ENCODE measurements around the gene MRLN. TPM values are rescaled to one million over a fixed set of nuclear protein-coding genes. Genes with fewer than 3 reads are reported as not detected.

The MRLN gene
- total RNA-seq, 1 experiment from 2014 or later, result not detected

DNA sequence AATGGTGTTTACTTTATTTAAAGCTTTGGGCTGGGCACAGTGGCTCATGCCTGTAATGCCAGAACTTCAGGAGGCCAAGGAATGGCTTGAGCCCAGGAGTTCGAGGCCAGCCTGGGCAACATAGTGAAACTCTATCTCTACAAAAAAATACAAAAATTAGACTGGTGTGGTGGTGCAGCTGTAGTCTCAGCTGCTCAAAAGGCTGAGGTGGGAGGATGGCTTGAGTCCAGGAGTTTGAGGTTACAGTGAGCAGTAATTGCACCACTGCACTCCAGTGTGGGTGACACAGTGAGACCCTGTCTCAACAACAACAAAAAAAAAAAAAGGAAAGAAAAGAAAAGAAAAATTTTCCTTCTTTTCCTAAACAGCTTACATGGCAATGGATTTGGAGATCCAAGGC lies 65.6 kb downstream of the MRLN start:
- no TSS peak for BruUV-seq (replicated peaks)
- POLR2A ChIA-PET (ENCODE audit: low non-redundant PET), result no interaction called here
- CTCF ChIA-PET, result no interaction called here

More for the DNA sequence above, 65.6 kb downstream of the MRLN start:
- Histone ChIP-seq H3K4me3 (ENCODE audit: low read depth, low read length, poor library complexity, severe bottlenecking) (no peak overlapping the region), H3K36me3 (ENCODE audit: insufficient read depth, low read length, poor library complexity, severe bottlenecking) (no peaks in the 10 kb centered on the region), H3K9me3 (ENCODE audit: low read depth, low read length, poor library complexity, severe bottlenecking) (no peaks in the 10 kb centered on the region), H3K27ac (ENCODE audit: low read depth, low read length, poor library complexity, severe bottlenecking) (no peak overlapping the region), H3K27me3 (replicated peaks; ENCODE audit: insufficient read depth, low read depth, low read length, poor library complexity) (no peaks in the 10 kb centered on the region), H3K4me1 (ENCODE audit: insufficient read depth, low read length, poor library complexity, severe bottlenecking) (no peaks in the 10 kb centered on the region)
- no peak for DNase-seq (ENCODE audit: low spot score)
- no peak for TF ChIP-seq EZH2 (IDR thresholded peaks at IDR 0.05; ENCODE audit: borderline replicate concordance, low read depth, low read length, poor library complexity, severe bottlenecking)
- TF ChIP-seq, protein P1, sequence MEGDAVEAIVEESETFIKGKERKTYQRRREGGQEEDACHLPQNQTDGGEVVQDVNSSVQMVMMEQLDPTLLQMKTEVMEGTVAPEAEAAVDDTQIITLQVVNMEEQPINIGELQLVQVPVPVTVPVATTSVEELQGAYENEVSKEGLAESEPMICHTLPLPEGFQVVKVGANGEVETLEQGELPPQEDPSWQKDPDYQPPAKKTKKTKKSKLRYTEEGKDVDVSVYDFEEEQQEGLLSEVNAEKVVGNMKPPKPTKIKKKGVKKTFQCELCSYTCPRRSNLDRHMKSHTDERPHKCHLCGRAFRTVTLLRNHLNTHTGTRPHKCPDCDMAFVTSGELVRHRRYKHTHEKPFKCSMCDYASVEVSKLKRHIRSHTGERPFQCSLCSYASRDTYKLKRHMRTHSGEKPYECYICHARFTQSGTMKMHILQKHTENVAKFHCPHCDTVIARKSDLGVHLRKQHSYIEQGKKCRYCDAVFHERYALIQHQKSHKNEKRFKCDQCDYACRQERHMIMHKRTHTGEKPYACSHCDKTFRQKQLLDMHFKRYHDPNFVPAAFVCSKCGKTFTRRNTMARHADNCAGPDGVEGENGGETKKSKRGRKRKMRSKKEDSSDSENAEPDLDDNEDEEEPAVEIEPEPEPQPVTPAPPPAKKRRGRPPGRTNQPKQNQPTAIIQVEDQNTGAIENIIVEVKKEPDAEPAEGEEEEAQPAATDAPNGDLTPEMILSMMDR (conservative IDR thresholded peaks at IDR 0.05; ENCODE audit: low read depth, low read length), result no peak
- intact Hi-C loops (cut with micrococcal nuclease; ENCODE audit: unreplicated experiment), result no loop called here

Other genes starting within 250 kb of the MRLN start
- 2.9 and 3.0 TPM in 2 replicates for gene SLC16A9, start 43.6 kb downstream of the MRLN start, total RNA-seq (2021)
- gene CCDC6, start 153.1 kb upstream of the MRLN start, total RNA-seq (2021), result 28.1 and 28.8 TPM in 2 replicates

Measured in A673 (cell line).